Chondrocyte (in vitro differentiated cells): ENCODE results near the gene SLC8A1. TPM values are rescaled to one million over a fixed set of nuclear protein-coding genes. Genes with fewer than 3 reads are reported as not detected.

Source experiments
- DNase-seq: peaks from one replicate; pipeline ENCODE4 v3.0.0; 2021; ENCODE audit warnings: mixed read lengths, low spot score
- H3K27ac Mint-ChIP-seq: one replicate; pipeline ENCODE4 v1.8.0; 2021; ENCODE audit warnings: mild to moderate bottlenecking, moderate library complexity, mixed read lengths; ENCODE audit not compliant: unreplicated experiment
- H3K27me3 Mint-ChIP-seq: 2 replicates; pipeline ENCODE4 v1.8.0; 2021; ENCODE audit warnings: low read depth, mixed read lengths
- H3K36me3 Mint-ChIP-seq: 2 replicates; pipeline ENCODE4 v1.8.0; 2021; ENCODE audit warnings: low read depth, mixed read lengths
- H3K4me1 Mint-ChIP-seq: 2 replicates; pipeline ENCODE4 v1.8.0; 2021; ENCODE audit warnings: low read depth, mild to moderate bottlenecking, mixed read lengths
- H3K4me3 Mint-ChIP-seq: one replicate; pipeline ENCODE4 v1.8.0; 2021; ENCODE audit warnings: mild to moderate bottlenecking, moderate library complexity, mixed read lengths; ENCODE audit not compliant: unreplicated experiment
- H3K9me3 Mint-ChIP-seq: 2 replicates; pipeline ENCODE4 v1.8.0; 2021; ENCODE audit warnings: low read depth, mixed read lengths
- CTCF ChIP-seq: fragments of 200-600 bp; sonication (generic); IDR thresholded peaks from 2 replicates; pipeline ENCODE4 v1.5.0; 2021; ENCODE audit warnings: antibody characterized with exemption, mild to moderate bottlenecking, moderate library complexity
- total RNA-seq: library from RNA; stranded (reverse); gene quantifications from 3 replicates; pipeline ENCODE4 v1.2.1, GENCODE V29; 2021

SLC8A1 gene
- total RNA-seq, 1 donor from 2014 or later, result 53.7 TPM

GRCh38 chr2:40371525-40372282, 80.2 kb downstream of the SLC8A1 start:
- Mint-ChIP-seq H3K27ac (peak overlapping the region; percentile 91), H3K4me1 (peaks cover 56% of the 10 kb centered on the region), H3K27me3 (no peaks in the 10 kb centered on the region), H3K9me3 (no peaks in the 10 kb centered on the region), H3K4me3 (peak overlapping the region; percentile 24), H3K36me3 (no peaks in the 10 kb centered on the region)
- TF ChIP-seq CTCF, result no peak
- no peak for DNase-seq

GRCh38 chr2:40370007-40370395, 81.9 kb downstream of the SLC8A1 start:
- no peak for TF ChIP-seq CTCF
- no peak for DNase-seq
- Mint-ChIP-seq H3K27ac (peak overlapping the region; percentile 81), H3K4me1 (peaks cover 64% of the 10 kb centered on the region), H3K27me3 (no peaks in the 10 kb centered on the region), H3K4me3 (no peak overlapping the region), H3K9me3 (no peaks in the 10 kb centered on the region), H3K36me3 (no peaks in the 10 kb centered on the region)

GRCh38 chr2:40369267-40370006, 82.5 kb downstream of the SLC8A1 start:
- peak overlapping the region; percentile 71 for H3K27ac Mint-ChIP-seq
- peaks cover 70% of the 10 kb centered on the region for H3K4me1 Mint-ChIP-seq
- H3K36me3 Mint-ChIP-seq, result no peaks in the 10 kb centered on the region
- DNase-seq, result no peak
- H3K27me3 Mint-ChIP-seq, result no peaks in the 10 kb centered on the region
- H3K9me3 Mint-ChIP-seq, result no peaks in the 10 kb centered on the region
- no peak overlapping the region for H3K4me3 Mint-ChIP-seq
- TF ChIP-seq CTCF, result no peak

- TF ChIP-seq CTCF, result no peak
- H3K4me1 Mint-ChIP-seq, result peaks cover 74% of the 10 kb centered on the region
- no peak for DNase-seq
- H3K27me3 Mint-ChIP-seq, result no peaks in the 10 kb centered on the region
- H3K9me3 Mint-ChIP-seq, result no peaks in the 10 kb centered on the region
- no peaks in the 10 kb centered on the region for H3K36me3 Mint-ChIP-seq
- H3K4me3 Mint-ChIP-seq, result no peak overlapping the region
- H3K27ac Mint-ChIP-seq, result no peak overlapping the region
Observed at GRCh38 chr2:40367652-40368051, 84.2 kb downstream of the SLC8A1 start.

- no peak for TF ChIP-seq CTCF
- H3K27ac Mint-ChIP-seq, result no peak overlapping the region
- no peaks in the 10 kb centered on the region for H3K27me3 Mint-ChIP-seq
- H3K4me1 Mint-ChIP-seq, result peaks cover 72% of the 10 kb centered on the region
- no peaks in the 10 kb centered on the region for H3K9me3 Mint-ChIP-seq
- no peaks in the 10 kb centered on the region for H3K36me3 Mint-ChIP-seq
- no peak overlapping the region for H3K4me3 Mint-ChIP-seq
- DNase-seq, result no peak
Observed at GRCh38 chr2:40367032-40367431, 84.9 kb downstream of the SLC8A1 start.
